K562 (cell line): Measurements from ENCODE around the gene SPATA13.

ENCODE experiments used
- CHCHD3 ChIP-seq: fragments of 250-450 bp; sonication (Bioruptor Pico); IDR thresholded peaks from 2 replicates; pipeline ENCODE4 v2.1.2; 2022; ENCODE audit warnings: mild to moderate bottlenecking
- E2F3 ChIP-seq: fragments of 250-450 bp; sonication (Bioruptor Pico); IDR thresholded peaks from 2 replicates; pipeline ENCODE4 v1.4.0; 2020; ENCODE audit warnings: mild to moderate bottlenecking
- MYC ChIP-seq, 2 experiments: fragments of 250-450 bp in 1 of 2; sonication (Bioruptor Pico) in 1 of 2; IDR thresholded peaks; 2 replicates each; pipeline versions ENCODE4 v1.5.1 to v1.6.1; 2012 to 2021; ENCODE audit warnings: low read depth in 2 of 2, borderline replicate concordance in 1 of 2, improper control_type of control experiment in 1 of 2, low read length in 1 of 2, mild to moderate bottlenecking in 1 of 2, moderate library complexity in 1 of 2
- SPI1 ChIP-seq: IDR thresholded peaks from 2 replicates; pipeline ENCODE4 v1.6.1; 2011; ENCODE audit warnings: low read depth, low read length, control low read depth, borderline replicate concordance
- ZKSCAN8 ChIP-seq: fragments of 200-800 bp; sonication (Bioruptor generic); IDR thresholded peaks from 2 replicates; pipeline ENCODE4 v1.6.1; 2016; ENCODE audit warnings: missing genetic modification characterization, missing compliant biosample characterization
- TF ChIP-seq, protein P1 (sequence below): sonication (generic); formaldehyde crosslinking; IDR thresholded peaks from 2 replicates; pipeline ENCODE4 v1.8.1; 2023; ENCODE audit warnings: mild to moderate bottlenecking, missing genetic modification reagents

DNA sequence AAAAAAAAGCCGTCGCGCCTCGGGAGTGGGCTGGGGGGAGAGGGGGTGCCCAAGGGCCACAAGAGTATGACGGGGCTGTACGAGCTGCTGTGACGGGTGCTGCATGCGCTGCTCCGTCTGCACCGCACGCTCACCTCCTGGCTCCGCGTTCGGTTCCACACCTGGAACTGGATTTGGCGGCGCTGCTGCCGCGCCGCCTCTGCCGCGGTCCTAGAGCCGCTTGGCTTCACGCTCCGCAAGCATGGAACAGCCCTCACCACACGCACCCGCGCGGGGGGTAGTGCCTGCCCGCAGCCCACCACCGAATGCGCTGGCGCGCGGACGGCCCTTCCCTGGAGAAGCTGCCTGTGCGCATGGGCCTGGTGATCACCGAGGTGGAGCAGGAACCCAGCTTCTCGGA is 167.6 kb downstream of the SPATA13 start:
- TF ChIP-seq SPI1 (no peak), E2F3 (CRISPR knock-in tag) (no peak), ZKSCAN8 (no peak), MYC (IDR thresholded peaks at IDR 0.05; ENCODE audit: low read depth, low read length) (no peak), MYC (CRISPR knock-in tag; IDR thresholded peaks at IDR 0.05; ENCODE audit: borderline replicate concordance, low read depth) (no peak), CHCHD3 (no peak)
- TF ChIP-seq, protein P1, sequence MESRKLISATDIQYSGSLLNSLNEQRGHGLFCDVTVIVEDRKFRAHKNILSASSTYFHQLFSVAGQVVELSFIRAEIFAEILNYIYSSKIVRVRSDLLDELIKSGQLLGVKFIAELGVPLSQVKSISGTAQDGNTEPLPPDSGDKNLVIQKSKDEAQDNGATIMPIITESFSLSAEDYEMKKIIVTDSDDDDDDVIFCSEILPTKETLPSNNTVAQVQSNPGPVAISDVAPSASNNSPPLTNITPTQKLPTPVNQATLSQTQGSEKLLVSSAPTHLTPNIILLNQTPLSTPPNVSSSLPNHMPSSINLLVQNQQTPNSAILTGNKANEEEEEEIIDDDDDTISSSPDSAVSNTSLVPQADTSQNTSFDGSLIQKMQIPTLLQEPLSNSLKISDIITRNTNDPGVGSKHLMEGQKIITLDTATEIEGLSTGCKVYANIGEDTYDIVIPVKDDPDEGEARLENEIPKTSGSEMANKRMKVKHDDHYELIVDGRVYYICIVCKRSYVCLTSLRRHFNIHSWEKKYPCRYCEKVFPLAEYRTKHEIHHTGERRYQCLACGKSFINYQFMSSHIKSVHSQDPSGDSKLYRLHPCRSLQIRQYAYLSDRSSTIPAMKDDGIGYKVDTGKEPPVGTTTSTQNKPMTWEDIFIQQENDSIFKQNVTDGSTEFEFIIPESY (CRISPR knock-in tag): no peak
